MCF 10A (cell line): ENCODE data around the gene ARX. TPM values are rescaled to one million over a fixed set of nuclear protein-coding genes. Genes with fewer than 3 reads are reported as not detected.

Experiments
- BruUV-seq: library from RNA; stranded (reverse); fragments of 400-500 nt; replicated peaks from 2 replicates; lab custom pipeline; 2021; lab: Mats Ljungman, UMichigan
- CTCF ChIA-PET: fragments of 300-600 bp; sonication (Branson Sonifier 250); formaldehyde crosslinking; extraction: SDS; loops from one replicate; lab custom pipeline; 2021; ENCODE audit warnings: antibody characterized with exemption, inconsistent platforms; lab: Yijun Ruan, JAX
- POLR2A ChIA-PET: fragments of 300-600, 350-650 bp; sonication (Branson Sonifier 250); formaldehyde crosslinking; extraction: SDS; loops from one replicate; lab custom pipeline; 2020; ENCODE audit warnings: antibody characterized with exemption, inconsistent platforms; lab: Yijun Ruan, JAX
- DNase-seq: peaks from one replicate; pipeline ENCODE4 v3.0.0-alpha.2; 2018; ENCODE audit not compliant: unreplicated experiment
- H3K27ac Mint-ChIP-seq: one replicate; pipeline ENCODE4 v1.8.0; 2022; ENCODE audit warnings: mild to moderate bottlenecking, low read depth, mixed read lengths; ENCODE audit not compliant: unreplicated experiment
- H3K27me3 Mint-ChIP-seq: one replicate; pipeline ENCODE4 v1.8.0; 2022; ENCODE audit warnings: mixed read lengths; ENCODE audit not compliant: insufficient read depth, unreplicated experiment
- H3K36me3 Mint-ChIP-seq: one replicate; pipeline ENCODE4 v1.8.0; 2022; ENCODE audit warnings: mild to moderate bottlenecking, moderate library complexity, mixed read lengths; ENCODE audit not compliant: insufficient read depth, unreplicated experiment
- H3K4me1 Mint-ChIP-seq: one replicate; pipeline ENCODE4 v1.8.0; 2022; ENCODE audit warnings: mixed read lengths; ENCODE audit not compliant: insufficient read depth, unreplicated experiment
- H3K4me3 Mint-ChIP-seq: one replicate; pipeline ENCODE4 v1.8.0; 2022; ENCODE audit warnings: mild to moderate bottlenecking, moderate library complexity, mixed read lengths; ENCODE audit not compliant: unreplicated experiment
- H3K9me3 Mint-ChIP-seq: one replicate; pipeline ENCODE4 v1.8.0; 2022; ENCODE audit warnings: mixed read lengths; ENCODE audit not compliant: unreplicated experiment
- intact Hi-C: fragments of 100-400 bp; cut with micrococcal nuclease; formaldehyde crosslinking; loops from 2 replicates; pipeline ENCODE4 v1.14.1; 2022
- total RNA-seq: library from RNA; stranded (reverse); gene quantifications from 2 replicates; pipeline ENCODE4 v1.2.3, GENCODE V29; 2022
- TF ChIP-seq, protein P1 (sequence below): fragments of 200-600 bp; IDR thresholded peaks from one replicate; pipeline ENCODE4 v1.8.0; 2022; ENCODE audit warnings: antibody characterized with exemption, mild to moderate bottlenecking; ENCODE audit not compliant: unreplicated experiment

Gene ARX
- total RNA-seq, 1 experiment from 2014 or later: not detected

DNA sequence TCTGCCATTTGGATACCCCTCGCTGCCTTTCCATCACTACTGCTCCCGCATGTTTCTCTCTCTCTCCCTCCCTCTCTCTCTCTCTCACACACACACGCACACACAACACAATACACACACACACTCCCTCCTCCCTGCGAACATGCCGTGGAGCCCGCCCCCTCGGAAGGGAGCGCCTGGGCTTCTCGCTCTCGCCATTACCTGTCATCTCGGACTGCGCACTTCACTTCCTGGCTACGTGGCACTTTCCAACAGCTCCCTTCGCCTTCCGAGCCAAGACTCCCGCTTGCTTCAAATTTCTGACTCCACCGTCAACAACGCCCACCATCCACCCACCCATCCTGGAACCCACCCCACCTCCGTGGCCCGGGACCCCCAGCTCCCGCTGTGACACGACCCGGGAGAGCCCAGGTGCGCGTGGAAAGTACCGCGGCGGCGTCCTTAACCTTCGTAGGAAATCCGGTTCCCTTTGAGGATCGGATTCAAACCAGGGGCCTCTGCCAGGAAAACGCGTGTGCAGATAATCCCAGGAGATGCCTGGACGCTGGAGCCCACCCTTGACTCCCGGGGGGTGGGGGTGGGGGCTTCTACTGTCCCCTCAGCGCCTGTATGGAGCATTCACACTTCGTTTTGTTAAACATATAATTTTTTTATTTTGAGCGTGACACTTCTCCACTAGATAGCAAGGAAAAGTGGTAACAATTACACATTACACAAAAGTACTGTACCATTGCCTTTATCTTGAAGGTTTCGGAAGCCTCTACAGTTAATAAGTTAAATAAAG lies 12.5 kb downstream of the ARX start:
- no TSS peak for BruUV-seq
- TF ChIP-seq, protein P1, sequence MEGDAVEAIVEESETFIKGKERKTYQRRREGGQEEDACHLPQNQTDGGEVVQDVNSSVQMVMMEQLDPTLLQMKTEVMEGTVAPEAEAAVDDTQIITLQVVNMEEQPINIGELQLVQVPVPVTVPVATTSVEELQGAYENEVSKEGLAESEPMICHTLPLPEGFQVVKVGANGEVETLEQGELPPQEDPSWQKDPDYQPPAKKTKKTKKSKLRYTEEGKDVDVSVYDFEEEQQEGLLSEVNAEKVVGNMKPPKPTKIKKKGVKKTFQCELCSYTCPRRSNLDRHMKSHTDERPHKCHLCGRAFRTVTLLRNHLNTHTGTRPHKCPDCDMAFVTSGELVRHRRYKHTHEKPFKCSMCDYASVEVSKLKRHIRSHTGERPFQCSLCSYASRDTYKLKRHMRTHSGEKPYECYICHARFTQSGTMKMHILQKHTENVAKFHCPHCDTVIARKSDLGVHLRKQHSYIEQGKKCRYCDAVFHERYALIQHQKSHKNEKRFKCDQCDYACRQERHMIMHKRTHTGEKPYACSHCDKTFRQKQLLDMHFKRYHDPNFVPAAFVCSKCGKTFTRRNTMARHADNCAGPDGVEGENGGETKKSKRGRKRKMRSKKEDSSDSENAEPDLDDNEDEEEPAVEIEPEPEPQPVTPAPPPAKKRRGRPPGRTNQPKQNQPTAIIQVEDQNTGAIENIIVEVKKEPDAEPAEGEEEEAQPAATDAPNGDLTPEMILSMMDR: no peak
- Mint-ChIP-seq H3K4me1 (no peaks in the 10 kb centered on the region), H3K9me3 (peaks cover 5% of the 10 kb centered on the region), H3K27me3 (peaks cover 14% of the 10 kb centered on the region), H3K36me3 (no peaks in the 10 kb centered on the region), H3K27ac (no peak overlapping the region), H3K4me3 (no peak overlapping the region)
- ChIA-PET POLR2A (no interaction called here), CTCF (interaction anchor here (0.6 kb wide), 1 partner anchor 170 kb away, joined by 5 read pairs; no protein-coding TSS in a partner anchor)
- intact Hi-C loops: no loop called here
- DNase-seq: no peak

DNA sequence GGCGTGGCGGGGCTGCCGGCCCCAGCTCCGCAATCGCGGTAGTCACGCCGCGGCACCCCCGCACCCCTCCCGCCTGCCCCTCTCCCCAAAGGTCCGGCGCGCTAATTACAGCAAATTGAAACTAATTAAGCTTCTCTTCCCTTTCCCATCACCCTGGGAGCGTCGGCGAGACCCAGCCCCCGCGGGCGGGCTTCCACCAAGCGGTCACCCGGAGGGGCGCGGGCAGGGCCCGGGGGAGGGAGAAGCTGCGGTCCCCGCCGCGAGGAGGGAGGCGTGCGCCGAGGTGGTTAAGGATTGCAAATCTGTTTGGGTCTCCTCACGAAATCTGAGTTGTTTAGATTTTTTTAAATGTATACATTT lies 13.1 kb downstream of the ARX start:
- H3K27ac Mint-ChIP-seq: no peak overlapping the region
- intact Hi-C loops: no loop called here
- TF ChIP-seq, protein P1: no peak
- ChIA-PET CTCF (no interaction called here), POLR2A (no interaction called here)
- peaks cover 5% of the 10 kb centered on the region for H3K9me3 Mint-ChIP-seq
- H3K36me3 Mint-ChIP-seq: no peaks in the 10 kb centered on the region
- peaks cover 14% of the 10 kb centered on the region for H3K27me3 Mint-ChIP-seq
- no peak overlapping the region for H3K4me3 Mint-ChIP-seq
- no peak for DNase-seq
- no peaks in the 10 kb centered on the region for H3K4me1 Mint-ChIP-seq
- BruUV-seq: no TSS peak

DNA sequence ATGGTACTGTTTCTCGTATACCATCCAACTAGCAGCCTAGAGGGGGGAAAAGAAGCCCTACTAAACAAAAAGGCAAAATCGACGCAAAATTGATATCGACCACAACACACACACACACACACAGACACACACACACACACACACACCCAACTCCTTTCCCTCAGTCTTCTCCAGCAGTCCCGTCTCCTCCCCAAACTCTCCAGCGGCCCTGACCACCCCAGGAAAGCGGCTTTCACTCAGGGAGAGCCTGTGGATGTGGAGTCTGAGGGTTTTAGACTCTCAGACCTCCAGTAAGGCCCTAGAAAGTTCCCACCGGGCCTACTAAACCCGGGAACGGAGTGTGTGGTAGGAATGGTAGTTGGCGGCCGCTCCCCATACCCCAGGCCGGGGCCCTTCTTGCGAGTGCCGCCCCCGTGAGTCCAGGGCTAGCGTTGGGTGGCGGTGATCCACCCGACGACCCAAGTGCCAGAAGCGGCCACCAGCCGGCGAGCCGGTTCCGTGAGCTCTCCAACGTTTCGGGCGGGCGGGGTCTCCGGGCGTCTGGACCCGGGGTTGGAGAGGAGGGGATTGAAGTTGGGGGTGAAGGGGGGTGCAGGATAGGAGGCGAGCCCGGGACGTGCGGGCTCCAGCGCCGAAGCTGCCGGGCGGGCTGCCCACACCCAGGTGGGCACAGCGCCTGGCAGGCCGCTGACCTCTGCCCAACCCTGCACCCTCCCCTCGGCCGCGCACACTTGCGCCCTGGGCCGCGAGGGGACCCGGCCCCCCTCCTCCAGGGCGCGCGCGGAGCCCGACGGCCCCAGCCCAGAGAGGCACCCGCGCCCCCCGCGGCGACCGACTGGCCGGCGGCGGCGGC lies 13.7 kb downstream of the ARX start:
- intact Hi-C loops: no loop called here
- CTCF ChIA-PET: no interaction called here
- no peaks in the 10 kb centered on the region for H3K4me1 Mint-ChIP-seq
- no TSS peak for BruUV-seq
- peaks cover 14% of the 10 kb centered on the region for H3K27me3 Mint-ChIP-seq
- no peak for DNase-seq
- TF ChIP-seq, protein P1: no peak
- peaks cover 5% of the 10 kb centered on the region for H3K9me3 Mint-ChIP-seq
- no peaks in the 10 kb centered on the region for H3K36me3 Mint-ChIP-seq
- POLR2A ChIA-PET: no interaction called here
- H3K27ac Mint-ChIP-seq: no peak overlapping the region
- H3K4me3 Mint-ChIP-seq: no peak overlapping the region

DNA sequence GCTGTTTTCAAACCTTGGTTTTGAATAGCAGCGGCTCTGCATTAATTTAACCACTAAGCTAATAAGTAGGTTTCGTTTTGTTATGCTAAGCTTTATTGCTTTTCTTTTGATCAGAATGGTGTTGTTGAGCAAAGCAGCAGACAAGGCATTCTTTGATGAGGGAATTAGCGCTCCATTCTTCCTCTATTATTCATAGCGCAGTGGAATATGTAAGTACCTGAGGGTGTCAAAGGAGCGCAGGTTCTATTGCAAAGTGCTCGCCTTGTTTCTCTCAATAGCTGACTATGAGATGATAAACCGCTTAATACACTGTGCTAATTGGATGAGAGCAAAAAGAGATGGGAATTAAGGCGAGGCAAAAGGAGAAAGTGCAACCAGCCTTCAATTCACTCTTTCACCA lies 16.3 kb downstream of the ARX start:
- Mint-ChIP-seq H3K4me3 (no peak overlapping the region), H3K9me3 (peaks cover 5% of the 10 kb centered on the region), H3K27me3 (peaks cover 14% of the 10 kb centered on the region), H3K27ac (no peak overlapping the region), H3K36me3 (no peaks in the 10 kb centered on the region), H3K4me1 (no peaks in the 10 kb centered on the region)
- TF ChIP-seq, protein P1: no peak
- no peak for DNase-seq
- ChIA-PET CTCF (interaction anchor here (0.7 kb wide), 1 partner anchor 12 kb away, joined by 3 read pairs; no protein-coding TSS in a partner anchor), POLR2A (no interaction called here)
- BruUV-seq: no TSS peak
- intact Hi-C loops: no loop called here
